GM18858 (cell line): Measurements from ENCODE around the gene ESPN.
"Not testable (repeated sequence)": the region's sequence is repeated elsewhere in the genome, so short reads cannot be mapped to it uniquely, and the experiment has no call there.

ENCODE experiments used
- ATAC-seq: cut with Tn5 transposase; IDR thresholded peaks from one replicate; pipeline ENCODE4 v1.9.1; 2021; ENCODE audit not compliant: unreplicated experiment

ESPN gene

DNA sequence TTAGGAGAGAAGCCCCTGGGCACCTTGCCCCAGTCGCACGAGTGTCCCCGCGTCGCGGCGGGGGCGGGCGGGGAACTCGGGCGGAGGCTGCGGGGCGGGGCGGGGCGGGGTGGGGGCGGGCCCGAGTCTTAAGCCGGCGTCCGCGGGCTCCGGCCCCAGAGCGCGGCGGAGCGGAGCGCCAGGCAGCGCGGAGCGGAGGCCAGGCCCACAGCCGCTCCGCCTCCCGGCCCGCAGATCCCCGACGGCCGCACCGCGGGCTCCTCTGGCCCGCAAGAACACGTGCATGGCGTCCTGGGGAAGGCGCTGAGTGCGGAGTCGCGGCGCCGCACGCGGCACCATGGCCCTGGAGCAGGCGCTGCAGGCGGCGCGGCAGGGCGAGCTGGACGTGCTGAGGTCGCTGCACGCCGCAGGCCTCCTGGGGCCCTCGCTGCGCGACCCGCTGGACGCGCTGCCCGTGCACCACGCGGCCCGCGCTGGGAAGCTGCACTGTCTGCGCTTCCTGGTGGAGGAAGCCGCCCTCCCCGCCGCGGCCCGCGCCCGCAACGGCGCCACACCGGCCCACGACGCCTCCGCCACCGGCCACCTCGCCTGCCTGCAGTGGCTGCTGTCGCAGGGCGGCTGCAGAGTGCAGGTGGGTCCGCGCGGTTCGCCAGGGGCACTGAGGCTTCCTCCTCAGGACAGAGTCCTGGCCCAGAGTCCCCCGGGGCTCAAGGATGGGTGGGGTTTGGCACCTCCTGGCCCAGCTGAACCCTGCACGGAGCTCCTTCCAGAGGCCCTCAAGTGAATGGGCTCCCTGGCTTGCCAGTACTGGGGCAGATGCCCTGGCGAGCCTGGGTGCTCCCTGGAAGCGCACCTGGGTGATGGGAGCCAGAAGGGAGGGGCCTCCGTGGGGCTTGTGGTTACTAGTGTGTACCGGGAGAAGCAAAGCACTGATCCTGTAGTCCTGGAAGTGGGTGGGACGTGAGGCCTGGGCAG, at the start of gene ESPN:
Gene ESPN (plus strand): TSS at position 158 of the 975 bp plus-strand sequence. CDS start 180 bp downstream, at position 338.
- no peak for ATAC-seq

DNA sequence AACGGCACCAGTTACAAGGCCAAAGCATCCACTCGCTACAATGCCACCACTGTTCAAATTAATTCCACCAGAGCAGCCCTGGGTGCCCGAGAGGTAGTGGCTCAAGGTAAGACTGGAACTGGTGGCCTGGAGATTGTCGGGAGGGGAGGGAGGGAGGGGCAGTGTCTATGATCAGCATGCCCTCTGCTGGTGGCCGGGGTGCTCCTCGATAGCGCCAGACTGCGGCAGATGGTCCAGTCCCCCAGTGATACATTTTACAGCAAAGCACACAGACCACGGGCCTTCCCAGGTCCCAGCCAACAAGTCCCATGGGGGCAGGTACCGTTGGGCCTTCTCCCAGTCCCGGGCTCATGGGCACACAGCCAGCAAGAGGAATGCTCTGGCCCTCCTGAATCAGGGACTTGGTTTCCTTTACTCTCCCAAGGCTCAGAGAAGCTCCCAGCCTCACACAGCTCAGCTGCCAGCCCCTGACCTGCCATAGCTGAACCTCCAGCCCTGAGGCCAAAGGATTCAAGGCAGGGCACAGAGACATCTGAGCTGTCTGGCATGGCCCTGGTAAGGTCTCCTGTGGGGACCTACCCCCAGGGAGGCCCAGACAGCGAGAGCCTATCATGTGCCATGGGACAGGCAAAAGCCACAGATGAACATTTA, 46.4 kb upstream of the ESPN start:
- ATAC-seq, result no peak

DNA sequence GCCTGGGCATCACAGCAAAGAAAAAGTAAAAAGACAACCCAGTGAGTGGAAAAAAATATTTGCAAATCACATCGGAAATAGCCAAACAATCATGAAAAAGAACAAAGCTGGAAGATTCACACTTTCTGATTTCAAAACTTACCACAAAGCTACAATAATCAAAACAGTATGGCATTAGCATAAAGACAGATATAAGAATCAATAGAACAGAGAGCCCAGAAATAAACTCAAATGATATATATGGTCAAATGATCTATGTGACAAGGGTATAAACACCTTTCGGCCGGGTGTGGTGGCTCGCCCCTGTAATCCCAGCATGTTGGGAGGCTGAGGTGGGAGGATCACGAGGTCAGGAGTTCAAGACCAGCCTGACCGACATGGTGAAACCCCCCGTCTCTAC, 44.5 kb upstream of the ESPN start:
- no peak for ATAC-seq

DNA sequence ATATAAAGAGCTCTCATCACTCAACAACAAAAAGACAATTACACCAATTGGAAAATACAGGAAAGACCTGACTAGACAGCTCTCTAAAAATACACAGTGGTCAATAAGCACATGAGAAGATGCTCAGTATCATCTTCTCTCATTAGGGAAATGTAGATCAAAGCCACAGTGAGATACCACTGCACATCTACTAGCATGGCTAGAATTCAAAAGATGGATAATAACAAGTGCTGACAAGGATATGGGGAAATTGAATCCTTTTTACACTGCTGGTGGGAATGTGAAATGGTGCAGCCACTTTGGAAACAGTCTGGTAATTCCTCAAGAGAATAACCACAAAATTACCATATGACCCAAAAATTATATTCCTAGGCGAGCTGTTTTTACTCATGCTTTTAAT, 40.4 kb upstream of the ESPN start:
- ATAC-seq, result no peak

DNA sequence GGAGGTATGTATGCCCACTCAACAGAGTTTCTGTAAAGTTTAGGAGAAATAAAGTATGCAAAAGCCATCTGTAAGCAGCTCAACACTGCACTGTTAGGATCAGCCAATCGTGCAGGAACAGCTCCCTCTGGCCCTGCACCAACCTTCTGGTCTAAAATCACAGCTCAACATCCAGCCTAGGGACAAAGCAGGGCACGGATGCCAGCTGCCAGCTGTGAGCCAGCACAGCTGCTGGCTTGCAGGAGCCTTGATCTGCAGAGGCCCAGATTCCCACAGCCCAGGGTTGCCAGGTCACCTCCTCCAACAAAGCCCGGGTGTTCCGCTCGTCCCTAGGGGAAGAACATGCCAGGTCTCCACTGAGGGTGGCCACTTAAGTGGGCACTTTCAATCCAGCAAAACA, 39.6 kb upstream of the ESPN start:
- ATAC-seq, result no peak

- no peak for ATAC-seq
Measured at GRCh38 chr1:6385488-6386191, 38.9 kb upstream of the ESPN start.

DNA sequence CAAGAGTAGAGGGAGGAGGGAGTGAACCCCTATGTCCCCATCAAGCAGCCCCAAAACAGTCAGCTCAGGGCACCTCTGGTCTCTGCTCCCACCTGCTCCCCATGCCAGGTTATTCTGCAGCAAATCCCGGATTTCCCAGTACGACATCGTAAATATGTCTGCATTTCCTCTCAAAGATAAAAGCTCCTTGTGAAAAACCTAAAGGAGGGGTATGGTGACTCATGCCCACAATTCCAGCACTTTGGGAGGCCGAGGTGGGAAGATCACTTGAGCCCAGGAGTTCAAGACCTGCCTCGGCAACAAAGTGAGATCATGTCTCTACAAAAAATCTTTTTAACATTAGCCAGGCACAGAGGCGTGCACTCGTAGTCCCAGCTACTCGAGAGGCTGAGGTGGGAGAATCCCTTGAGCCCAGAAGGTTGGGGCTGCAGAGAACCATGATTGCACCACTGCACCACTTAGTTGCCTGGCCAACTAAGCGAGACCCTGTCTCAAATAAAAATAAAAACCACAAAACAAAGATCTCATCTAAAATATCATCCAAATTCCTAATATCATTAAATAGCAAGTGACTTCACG, 38.1 kb upstream of the ESPN start:
- ATAC-seq, result no peak

GRCh38 chr1:6389971-6390370, 34.6 kb upstream of the ESPN start:
- ATAC-seq, result no peak

- ATAC-seq, result no peak
Measured at GRCh38 chr1:6391951-6392808, 32.4 kb upstream of the ESPN start.

DNA sequence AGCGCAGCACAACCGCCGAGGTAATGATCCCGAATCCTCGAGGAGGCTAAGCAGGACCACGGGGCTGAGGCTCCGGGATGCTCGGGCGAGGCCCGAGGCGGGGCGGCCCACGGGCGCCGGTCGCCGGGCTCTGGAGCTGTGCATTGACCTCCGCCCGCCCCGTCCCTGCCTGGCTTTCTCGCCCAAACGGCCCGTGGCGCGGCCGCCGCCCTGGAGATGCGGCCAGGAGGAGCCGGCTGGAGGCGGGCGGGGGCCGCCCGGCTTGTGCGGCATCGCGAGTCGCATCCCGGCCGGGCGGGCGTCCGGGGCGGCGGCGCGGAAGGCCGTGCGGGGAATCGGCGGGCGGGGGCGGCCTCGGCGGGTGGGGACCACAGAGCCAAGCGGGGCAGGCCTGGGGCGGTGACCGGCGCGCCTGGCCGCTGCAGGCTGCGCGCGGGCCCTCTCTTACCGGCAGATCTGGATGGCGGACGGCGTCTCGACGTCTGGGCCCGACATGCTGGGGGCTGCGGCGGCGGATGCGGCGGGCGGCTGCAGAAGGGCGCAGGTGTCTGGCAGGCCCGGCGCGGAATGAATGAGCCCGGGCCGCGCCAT, 31.7 kb upstream of the ESPN start:
- ATAC-seq, result no peak

- ATAC-seq, result peak; percentile 67
Measured at GRCh38 chr1:6393400-6394187, 31.0 kb upstream of the ESPN start, which contains the start of gene ACOT7. TSS of gene ACOT7 (minus strand) at chr1:6393767. CDS start at chr1:6393399, 368 bp downstream.

- ATAC-seq, result not testable (repeated sequence)
Measured at GRCh38 chr1:6395130-6395529, 29.4 kb upstream of the ESPN start.

- not testable (repeated sequence) for ATAC-seq
Measured at GRCh38 chr1:6395781-6396244, 28.8 kb upstream of the ESPN start.

GRCh38 chr1:6396998-6397397, 27.6 kb upstream of the ESPN start:
- ATAC-seq, result no peak

- no peak for ATAC-seq
Measured at GRCh38 chr1:6397844-6398441, 26.6 kb upstream of the ESPN start.

GRCh38 chr1:6399294-6399693, 25.3 kb upstream of the ESPN start:
- no peak for ATAC-seq

DNA sequence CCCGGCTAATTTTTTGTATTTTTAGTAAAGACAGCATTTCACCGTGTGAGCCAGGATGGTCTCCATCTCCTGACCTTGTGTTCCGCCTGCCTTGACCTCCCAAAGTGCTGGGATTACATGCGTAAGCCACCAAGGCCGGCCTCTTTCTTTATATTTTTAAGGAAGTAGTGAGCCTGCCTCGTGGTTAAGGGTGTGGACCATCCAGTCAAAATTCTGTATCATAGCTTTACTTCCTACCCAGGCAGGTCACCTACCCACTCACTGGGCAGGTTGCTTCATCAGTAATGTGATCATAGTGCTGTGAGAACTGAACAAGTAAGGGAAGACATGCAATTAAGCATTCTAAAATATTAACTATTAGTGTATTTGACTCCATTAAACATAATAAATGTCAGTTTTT, 22.9 kb upstream of the ESPN start:
- no peak for ATAC-seq

GRCh38 chr1:6408023-6408422, 16.6 kb upstream of the ESPN start:
- ATAC-seq, result no peak
